Measurements from ENCODE around the gene SPOUT1.
"Not testable (repeated sequence)": the region's sequence is repeated elsewhere in the genome, so short reads cannot be mapped to it uniquely, and the experiment has no call there.

SPOUT1 gene

DNA sequence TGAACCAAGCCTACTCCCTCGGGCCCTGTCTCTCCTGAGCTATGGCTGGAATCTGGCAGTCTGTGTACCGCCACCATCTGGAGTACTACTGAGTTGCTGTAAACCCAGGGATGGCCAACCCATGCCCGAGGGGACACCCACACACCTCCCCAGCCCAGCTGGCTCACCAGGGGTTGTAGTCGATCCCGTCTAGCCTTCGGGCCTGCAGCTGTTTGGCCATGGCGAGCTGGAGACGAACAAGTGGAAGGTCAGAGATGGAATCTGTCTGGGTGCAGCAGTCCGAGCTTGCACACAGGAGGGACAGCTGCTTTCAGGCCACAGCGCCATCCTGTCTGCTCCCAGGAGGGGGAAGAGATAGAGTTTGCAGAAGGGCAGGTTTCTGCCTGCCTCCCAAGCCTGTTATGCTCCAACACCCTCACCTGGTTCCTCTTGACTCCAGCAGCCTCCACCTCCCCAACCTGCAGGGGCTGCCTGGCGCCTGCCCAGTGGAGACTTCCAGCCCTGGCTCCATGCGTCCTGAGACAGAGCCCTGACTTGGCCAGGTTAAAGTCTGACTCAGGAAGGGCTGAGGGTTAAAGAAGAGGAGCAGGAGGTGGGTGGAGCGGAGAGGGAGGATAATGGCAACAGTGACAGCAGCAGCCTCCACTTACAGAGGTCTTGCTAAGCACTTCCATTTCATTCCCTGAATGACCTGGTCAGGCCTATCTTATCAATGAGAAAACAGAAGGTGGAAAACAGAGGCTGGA lies 15.8 kb upstream of the SPOUT1 start:
- peak; percentile 30 to 76 for DNase-seq
- TF ChIP-seq GATA1 (IDR thresholded peaks at IDR 0.05; ENCODE audit: low read depth, low read length) (no peak), POLR2A (IDR thresholded peaks at IDR 0.05; ENCODE audit: low read length) (no peak)

DNA sequence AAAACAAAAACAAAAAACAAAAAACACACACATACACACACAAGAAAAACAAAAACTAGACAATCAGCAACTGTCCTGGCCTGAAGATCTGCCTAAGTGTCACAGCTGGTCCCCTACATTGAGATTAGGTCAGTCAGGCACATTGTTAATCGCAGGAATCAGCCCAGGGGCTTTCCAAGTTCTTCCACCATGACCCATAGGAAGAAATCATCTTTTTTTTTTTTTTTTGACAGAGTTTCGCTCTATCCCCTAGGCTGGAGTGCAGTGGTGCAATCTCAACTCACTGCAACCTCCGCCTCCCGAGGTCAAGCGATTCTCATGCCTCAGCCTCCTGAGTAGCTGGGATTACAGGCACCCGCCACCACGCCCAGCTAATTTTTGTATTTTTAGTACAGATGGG lies 13.6 kb upstream of the SPOUT1 start:
- DNase-seq = not testable (repeated sequence)

DNA sequence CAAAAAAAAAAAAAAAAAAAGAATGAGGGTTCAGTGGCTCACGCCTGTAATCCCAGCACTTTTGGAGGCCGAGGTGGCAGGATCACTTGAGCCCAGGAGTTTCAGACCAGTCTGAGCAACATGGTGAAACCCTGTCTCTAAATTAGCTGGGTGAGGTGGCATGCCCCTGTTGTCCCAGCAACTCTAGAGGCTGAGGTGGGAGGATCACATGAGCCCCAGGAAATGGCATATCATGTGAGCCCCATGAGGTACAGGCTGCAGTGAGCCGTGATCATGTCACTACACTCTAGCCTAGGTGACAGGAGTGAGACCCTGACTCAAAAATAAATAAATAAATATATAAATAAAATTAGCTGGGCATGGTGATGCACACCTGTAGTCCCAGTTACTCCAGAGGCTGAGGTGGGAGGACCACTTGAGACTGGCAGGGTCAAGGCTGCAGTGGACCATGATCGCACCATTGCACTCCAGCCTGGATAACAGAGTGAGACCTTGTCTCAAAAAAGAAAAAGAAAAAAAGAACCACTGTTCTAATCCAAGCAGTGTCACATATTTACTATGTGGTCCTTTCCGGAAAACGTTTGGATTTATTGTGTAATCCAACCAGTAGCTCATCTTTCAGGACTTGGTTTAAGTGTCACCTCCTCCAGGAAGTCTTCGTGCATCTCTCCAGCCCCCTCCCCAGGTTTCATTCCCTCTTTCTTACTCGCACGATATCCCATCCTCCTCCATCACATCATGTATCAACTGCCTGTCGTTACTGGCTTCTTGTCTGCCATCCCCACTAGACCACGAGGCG lies 12.3 kb upstream of the SPOUT1 start:
- DNase-seq = no peak
- TF ChIP-seq GATA1 (IDR thresholded peaks at IDR 0.05; ENCODE audit: low read depth, low read length) (no peak), POLR2A (IDR thresholded peaks at IDR 0.05; ENCODE audit: low read length) (no peak)

DNA sequence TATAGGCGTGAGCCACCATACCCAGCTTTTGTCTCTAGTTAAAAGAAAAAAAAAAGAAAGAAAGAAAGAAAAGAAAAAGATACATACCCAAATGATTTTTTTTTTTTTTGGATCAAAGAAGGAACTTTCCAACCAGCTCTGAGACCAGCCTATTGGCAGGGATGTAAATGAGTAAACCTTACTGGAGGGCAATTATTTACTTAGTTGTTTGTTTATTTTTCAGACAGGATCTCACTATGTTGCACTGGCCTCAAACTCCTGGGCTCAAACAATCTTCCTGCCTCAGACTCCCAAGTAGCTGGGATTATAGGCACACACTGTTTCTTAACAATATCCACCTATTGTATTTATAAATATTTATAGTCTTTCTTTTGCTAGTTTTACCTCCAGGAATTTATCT lies 10.9 kb upstream of the SPOUT1 start:
- DNase-seq = no peak
- TF ChIP-seq POLR2A (IDR thresholded peaks at IDR 0.05; ENCODE audit: low read length) (no peak), GATA1 (IDR thresholded peaks at IDR 0.05; ENCODE audit: low read depth, low read length) (no peak)

DNA sequence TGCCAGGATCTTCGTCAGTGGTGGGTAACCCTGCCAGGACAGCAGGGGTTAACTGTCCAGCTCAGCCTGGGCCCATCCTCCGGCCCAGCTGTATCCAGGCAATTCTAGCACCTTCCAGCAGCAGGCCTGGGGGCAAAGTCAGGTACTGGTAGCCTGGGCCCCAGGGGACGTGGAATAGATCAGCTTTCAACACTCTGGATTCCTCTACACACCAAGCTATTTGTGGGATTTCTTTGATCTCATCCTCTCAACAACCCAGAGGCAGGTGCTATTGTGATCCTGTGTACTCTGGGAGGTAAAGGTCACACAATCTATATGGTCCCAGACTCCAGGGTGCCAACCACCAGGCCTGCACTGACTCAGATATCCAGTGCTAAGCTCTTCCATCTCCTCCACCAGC lies 8.7 kb upstream of the SPOUT1 start:
- TF ChIP-seq GATA1 (IDR thresholded peaks at IDR 0.05; ENCODE audit: low read depth, low read length) = no peak
- TF ChIP-seq POLR2A (IDR thresholded peaks at IDR 0.05; ENCODE audit: low read length) = no peak
- DNase-seq = no peak

DNA sequence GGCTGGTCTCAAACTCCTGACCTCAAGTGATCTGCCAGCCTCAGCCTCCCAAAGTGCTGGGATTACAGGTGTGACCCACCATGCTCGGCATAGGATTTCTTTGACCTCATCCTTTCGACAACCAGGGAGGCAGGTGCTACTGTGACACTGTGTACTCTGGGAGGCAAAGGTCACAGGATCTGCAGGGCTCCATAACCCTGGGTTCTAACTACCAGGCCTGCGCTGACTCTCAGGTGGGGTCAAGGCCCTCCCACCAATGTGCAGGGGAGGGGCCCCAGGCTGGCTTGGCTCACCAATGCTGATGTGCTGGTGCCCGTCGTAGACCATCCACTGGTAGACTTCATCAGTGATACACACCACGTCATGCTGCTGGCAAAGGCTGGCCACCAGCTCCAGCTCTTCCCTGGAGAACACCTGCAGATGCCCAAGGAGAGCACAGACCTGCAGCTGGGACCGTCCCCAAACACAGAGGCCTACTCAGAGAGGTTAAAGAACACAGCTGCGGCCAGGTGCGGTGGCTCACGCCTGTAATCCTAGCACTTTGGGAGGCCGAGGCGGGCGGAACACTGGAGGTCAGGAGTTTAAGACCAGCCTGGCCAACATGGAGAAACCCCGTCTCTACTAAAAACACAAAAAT lies 7.0 kb upstream of the SPOUT1 start:
- no peak for TF ChIP-seq GATA1 (IDR thresholded peaks at IDR 0.05; ENCODE audit: low read depth, low read length)
- TF ChIP-seq POLR2A (IDR thresholded peaks at IDR 0.05; ENCODE audit: low read length) = no peak
- DNase-seq = no peak

DNA sequence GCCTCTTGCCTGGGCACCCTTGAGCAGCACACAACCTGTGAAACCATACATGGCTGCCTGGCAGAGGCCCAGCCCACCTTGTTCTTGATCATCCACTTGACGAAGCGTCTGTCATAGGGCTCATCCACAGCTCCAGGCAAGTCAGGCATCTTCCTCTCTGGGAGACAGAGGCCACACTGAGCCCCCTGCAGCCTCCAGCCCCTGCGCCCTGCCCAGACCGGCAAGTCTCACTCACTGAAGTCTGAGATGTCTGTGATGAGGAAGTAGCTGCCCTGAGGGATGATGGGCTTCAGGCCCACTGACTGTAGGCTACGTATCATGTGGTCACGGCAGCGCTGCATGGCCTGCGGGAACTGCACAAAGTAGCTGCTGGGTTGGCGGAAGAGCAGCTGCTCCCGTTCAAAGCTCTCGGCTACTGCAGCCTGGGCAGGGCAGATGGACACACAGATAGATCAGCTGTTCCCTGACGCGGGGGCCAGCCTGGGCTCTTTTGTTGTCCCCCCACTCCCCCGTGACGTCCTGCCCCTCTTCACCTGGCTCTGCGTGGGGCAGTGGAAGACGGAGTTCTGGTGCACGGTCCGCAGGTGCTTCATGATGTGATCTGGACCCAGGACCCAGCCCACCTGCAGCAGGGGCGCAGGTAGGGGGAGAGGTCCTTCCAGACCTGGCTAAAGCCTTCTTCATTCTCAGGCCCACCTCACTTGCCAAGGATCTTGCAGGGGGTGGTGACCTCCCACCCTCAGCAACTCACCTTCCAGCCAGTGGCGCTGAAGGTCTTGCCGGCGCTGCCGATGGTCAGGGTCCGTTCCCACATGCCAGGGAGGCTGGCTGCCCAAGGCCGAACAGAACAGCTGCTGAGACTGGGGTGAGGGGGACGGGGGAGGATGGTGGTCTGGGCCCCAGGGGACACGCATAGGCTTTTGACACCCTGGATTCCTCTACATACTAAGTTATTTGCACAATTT lies 5.9 kb upstream of the SPOUT1 start:
- DNase-seq = no peak
- TF ChIP-seq GATA1 (IDR thresholded peaks at IDR 0.05; ENCODE audit: low read depth, low read length) = no peak
- no peak for TF ChIP-seq POLR2A (IDR thresholded peaks at IDR 0.05; ENCODE audit: low read length)

DNA sequence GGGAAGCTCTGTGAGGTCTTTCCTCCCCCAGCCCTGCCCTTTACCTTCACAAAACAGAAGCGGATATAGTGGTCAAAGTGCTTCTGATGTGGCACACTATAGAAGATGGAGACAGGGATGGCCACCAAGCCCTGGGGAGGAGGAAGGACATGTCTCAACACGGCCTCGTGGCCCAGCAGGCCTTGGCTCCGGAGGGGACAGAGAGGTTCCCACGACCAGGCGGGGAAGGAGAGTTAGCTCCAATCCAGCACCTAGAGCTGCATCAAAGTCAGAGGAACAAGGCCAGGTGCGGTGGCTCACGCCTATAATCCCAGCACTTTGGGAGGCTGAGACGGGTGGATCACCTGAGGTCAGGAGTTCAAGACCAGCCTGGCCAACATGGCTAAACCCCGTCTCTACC lies 4.1 kb upstream of the SPOUT1 start:
- DNase-seq = no peak
- TF ChIP-seq POLR2A (IDR thresholded peaks at IDR 0.05; ENCODE audit: low read length) = no peak
- TF ChIP-seq GATA1 (IDR thresholded peaks at IDR 0.05; ENCODE audit: low read depth, low read length) = no peak

DNA sequence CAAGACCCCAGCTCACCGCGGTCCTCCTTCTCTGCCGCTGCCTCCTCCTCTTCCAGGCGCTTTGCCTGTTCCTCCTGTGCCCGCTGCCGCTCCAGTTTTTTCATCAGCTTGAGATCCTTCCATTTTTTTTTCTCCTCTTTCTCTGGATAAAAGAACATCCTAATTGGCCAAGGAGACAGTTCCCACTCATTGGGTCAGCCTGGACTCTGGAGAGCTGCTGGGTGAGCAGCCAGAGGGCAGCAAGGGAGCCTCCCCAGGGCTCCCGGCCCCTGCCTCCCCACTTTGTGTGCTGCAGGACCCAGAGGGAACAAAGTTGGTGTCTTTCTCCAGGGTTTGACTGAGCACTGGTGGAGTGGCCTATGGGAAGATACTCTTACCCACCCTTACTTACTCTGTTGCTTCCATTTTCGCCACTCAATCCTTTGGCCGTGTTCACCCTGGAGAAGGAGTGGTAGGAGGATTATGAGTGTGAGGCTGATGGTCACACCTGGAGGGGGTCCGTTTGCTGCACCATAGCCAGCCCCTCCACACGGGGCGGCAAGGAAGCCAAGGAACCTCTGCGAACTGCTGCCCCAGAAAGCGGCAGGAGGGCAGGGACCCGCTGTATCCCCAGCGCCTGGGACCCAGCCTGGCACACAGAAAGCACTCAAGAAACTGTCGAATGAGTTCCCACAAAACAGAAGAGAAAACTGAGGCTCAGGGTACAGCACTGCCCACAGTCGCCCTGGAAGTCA lies 708 bp downstream of the SPOUT1 start:
- no peak for TF ChIP-seq GATA1 (IDR thresholded peaks at IDR 0.05; ENCODE audit: low read depth, low read length)
- TF ChIP-seq POLR2A (IDR thresholded peaks at IDR 0.05; ENCODE audit: low read length) = no peak
- DNase-seq = no peak

DNA sequence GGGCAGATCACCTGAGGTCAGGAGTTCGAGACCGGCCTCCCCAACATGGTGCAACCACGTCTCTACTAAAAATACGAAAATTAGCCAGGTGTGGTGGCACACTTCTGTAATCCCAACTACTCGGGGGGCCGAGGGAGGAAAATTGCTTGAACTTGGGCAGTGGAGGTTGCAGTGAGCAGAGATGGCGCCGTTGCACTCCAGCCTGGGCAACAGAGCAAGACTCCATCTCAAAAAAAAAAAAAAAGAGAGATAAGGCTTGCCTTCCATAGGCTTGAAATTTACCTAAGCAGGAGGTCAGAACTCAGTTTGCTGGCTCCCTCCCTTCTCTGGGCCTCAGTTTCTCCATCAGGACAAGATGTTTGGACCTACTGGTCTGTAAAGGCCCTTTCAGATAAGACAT lies 1.3 kb downstream of the SPOUT1 start:
- DNase-seq = peak in 1 of 2 experiments; percentile 19
- TF ChIP-seq GATA1 (IDR thresholded peaks at IDR 0.05; ENCODE audit: low read depth, low read length) (no peak), POLR2A (IDR thresholded peaks at IDR 0.05; ENCODE audit: low read length) (no peak)

DNA sequence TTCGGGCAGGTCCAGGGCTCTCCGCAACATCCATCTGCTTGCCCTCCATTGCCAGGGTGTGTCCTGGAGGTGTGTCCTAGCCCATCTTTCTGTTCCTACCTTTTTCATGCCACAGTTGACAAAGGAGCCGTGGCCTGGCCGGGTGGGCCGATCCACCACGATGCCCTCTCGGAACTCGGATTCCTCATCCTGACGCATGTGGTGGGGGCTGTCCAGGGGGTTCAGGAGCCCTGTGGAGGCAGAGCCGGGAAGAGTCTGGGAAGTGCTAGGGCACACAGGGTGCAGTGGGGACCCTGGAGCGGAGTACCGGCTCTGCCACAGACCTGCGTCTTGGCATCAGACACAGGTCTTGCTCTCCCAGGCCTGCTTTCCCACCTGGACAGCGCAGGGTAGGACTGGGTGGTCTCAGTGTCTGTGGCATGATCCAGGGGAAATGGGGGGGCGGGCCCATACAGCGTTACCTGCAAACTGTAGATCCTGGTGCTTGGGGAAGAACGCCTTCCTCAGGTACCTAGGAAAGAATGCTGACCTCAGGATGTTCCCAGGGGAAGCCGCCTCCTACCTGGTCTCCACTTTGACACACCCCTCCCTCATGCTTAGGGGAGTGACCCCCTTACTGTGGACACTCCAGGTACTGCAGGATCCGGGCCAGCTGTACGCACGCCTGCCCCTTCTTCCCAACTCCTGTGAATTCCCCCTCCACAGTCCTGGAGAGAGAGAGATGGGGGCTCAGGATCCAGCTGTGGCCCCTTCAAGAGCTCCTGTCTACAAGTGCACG lies 3.5 kb downstream of the SPOUT1 start:
- TF ChIP-seq GATA1 (IDR thresholded peaks at IDR 0.05; ENCODE audit: low read depth, low read length) (no peak), POLR2A (IDR thresholded peaks at IDR 0.05; ENCODE audit: low read length) (no peak)
- DNase-seq = no peak

DNA sequence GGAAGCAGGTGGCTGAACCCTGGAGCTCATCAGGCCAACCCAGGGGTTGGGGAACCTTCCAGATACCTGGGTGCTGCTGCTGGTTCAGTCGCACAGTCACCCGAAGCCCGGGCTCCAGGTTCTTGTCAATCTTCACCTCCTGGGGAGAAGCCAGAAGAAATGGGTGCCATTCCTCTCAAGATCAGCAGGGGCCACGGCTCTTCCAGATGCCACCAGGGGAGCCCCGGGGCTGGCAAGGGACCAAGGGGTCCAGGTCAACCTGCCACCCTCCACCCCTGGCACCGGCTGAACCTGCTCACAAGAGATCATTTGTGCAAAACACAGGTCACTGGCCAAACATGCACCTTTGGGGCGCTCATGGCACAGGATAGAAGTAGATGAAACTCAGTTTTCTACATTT lies 4.7 kb downstream of the SPOUT1 start:
- DNase-seq = no peak
- no peak for TF ChIP-seq POLR2A (IDR thresholded peaks at IDR 0.05; ENCODE audit: low read length)
- TF ChIP-seq GATA1 (IDR thresholded peaks at IDR 0.05; ENCODE audit: low read depth, low read length) = no peak
